HG02642 (cell line): Measurements from ENCODE around the gene ATP5F1B.

Experiments
- ATAC-seq: cut with Tn5 transposase; IDR thresholded peaks from one replicate; pipeline ENCODE4 v1.9.1; 2021; ENCODE audit warnings: mild to moderate bottlenecking; ENCODE audit not compliant: unreplicated experiment, poor library complexity

The ATP5F1B gene

GRCh38 chr12:56628671-56629458 is 16.9 kb downstream of the ATP5F1B start:
- peak; percentile 21 for ATAC-seq

GRCh38 chr12:56626701-56627100 is 19.1 kb downstream of the ATP5F1B start:
- ATAC-seq = no peak

DNA sequence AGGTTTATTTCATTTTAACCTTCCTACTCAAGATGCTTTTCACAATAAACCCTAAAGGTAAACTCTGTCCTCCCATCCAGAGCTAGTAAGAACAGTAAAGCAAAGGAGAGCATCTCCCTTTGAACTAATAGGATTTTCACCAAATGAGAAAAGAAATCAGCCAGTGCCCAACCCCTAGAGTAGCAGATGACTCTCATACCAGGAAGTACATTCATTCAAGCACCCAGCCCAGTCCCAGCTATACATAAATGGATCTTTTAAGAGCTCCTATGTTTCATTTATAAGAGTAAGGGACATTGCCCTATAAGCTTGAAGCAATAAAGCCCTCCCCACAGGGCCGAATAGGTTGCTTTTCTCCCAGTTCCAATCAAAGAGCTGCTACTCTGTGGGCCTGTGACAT is 23.2 kb downstream of the ATP5F1B start:
- ATAC-seq = no peak

DNA sequence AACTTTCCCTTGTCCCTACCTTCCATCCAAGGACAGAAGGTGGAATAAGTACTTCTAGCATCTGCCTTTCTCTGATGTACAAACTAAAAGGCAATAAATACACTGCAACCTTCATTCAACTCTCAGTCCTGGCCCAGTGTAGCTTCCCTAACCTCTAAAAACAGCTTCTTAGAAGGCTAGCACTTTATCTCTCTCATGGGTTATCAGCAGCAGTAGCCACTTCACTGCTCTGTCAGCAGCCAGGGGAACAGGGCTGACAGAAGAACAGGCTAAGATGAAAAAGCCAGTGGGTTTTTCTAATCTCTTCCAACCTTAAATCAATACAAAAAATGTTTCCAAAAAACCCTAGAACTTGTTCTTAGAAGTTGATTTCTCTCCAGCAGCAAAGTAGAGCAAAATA is 28.9 kb downstream of the ATP5F1B start:
- no peak for ATAC-seq

DNA sequence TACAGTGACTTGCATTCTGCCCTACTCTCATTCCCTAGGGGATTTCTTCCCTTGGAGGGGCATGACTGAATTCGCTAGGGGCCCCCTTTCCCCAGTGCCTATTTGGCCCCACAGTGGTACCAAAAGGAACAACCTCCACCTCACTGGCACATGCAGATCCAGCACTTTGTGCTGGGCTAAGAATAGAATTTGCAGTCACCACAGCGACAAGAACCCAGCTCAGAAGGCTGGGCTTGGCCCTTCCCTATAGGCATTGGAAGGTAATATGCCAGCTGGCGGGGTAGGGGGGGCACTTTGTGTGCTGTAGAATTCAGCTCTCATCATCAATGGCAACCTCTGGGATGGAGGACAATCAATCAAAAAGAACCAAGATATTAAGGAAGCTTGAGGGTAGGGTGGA is 29.5 kb downstream of the ATP5F1B start:
- no peak for ATAC-seq

DNA sequence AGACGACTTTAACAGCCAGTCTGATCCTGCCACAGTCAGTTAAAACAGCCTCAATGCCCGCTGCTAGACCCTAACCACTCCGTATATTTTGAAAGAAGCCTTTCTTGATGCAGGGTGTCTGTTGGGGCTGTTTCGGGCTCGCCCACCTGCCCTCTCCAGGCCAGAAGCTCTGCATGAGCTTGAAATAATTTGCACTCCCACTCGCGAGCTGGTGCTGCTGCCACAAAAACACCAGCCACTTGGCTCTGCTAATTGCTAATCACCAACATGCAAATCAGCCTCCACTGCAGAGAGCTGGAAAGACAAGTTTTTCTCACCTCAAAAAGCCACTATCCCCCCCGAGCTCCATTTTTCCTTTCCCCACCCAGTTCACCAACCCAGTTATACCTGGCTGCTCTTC is 31.2 kb downstream of the ATP5F1B start:
- no peak for ATAC-seq

- ATAC-seq = no peak
Observed at GRCh38 chr12:56604355-56604754, 41.4 kb downstream of the ATP5F1B start.

- ATAC-seq = no peak
Observed at GRCh38 chr12:56602239-56602638, 43.5 kb downstream of the ATP5F1B start.

GRCh38 chr12:56601503-56601902 is 44.3 kb downstream of the ATP5F1B start:
- ATAC-seq = no peak

- no peak for ATAC-seq
Observed at GRCh38 chr12:56600753-56601152, 45.0 kb downstream of the ATP5F1B start.

GRCh38 chr12:56599797-56600196 is 46.0 kb downstream of the ATP5F1B start:
- no peak for ATAC-seq

GRCh38 chr12:56599041-56599440 is 46.7 kb downstream of the ATP5F1B start:
- no peak for ATAC-seq

- ATAC-seq = no peak
Observed at GRCh38 chr12:56596815-56597214, 49.0 kb downstream of the ATP5F1B start.

GRCh38 chr12:56593909-56594621 is 51.7 kb downstream of the ATP5F1B start:
- ATAC-seq = peak; percentile 57

GRCh38 chr12:56591961-56592360 is 53.8 kb downstream of the ATP5F1B start:
- no peak for ATAC-seq

DNA sequence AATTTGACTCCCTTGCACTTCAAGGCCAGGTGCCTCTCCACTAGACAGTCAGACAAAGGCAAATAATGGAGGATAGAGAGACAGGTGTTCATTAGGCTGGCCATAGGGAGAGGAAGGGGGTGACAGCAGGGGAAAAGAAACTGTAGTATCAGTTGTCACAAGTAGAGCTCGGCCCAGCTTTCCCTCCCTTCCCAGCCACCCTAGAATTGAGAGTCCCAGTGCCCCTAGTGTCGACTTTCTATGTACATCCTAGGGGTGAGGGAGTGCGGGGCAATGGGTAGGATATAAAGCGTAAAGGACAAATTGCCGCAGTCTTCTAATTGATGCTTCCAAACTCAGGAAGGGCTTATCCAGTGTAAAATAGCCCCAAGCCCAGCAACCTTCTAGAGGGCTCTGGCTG is 54.7 kb downstream of the ATP5F1B start:
- no peak for ATAC-seq

GRCh38 chr12:56590237-56590830 is 55.5 kb downstream of the ATP5F1B start:
- ATAC-seq = no peak

GRCh38 chr12:56589783-56590182 is 56.0 kb downstream of the ATP5F1B start:
- ATAC-seq = no peak
